OCI-LY7 (cell line): ENCODE data around the gene DMRTB1. TPM values are rescaled to one million over a fixed set of nuclear protein-coding genes. Genes with fewer than 3 reads are reported as not detected.

ENCODE experiments used
- BruUV-seq: library from RNA; stranded (reverse); fragments of 400-500 nt; replicated peaks from 2 replicates; lab custom pipeline; 2021; lab: Mats Ljungman, UMichigan
- CTCF ChIA-PET: fragments of 300-600 bp; sonication (Branson Sonifier 250); formaldehyde crosslinking; loops from one replicate; lab custom pipeline; 2022; ENCODE audit warnings: antibody characterized with exemption; ENCODE audit not compliant: unreplicated experiment; lab: Charles Lee
- POLR2A ChIA-PET: fragments of 300-600 bp; sonication (Branson Sonifier 250); formaldehyde crosslinking; loops from one replicate; lab custom pipeline; 2022; ENCODE audit warnings: antibody characterized with exemption; lab: Charles Lee
- DNase-seq: peaks from one replicate; pipeline ENCODE4 v3.0.0-alpha.2; 2015; ENCODE audit warnings: low spot score
- H2AFZ ChIP-seq: fragments of 200-600 bp; sonication (generic), shearing (Covaris generic); 2 replicates; pipeline ENCODE4 v1.6.1; 2014; ENCODE audit warnings: mild to moderate bottlenecking, antibody characterized with exemption, low read length, moderate library complexity
- H3K27ac ChIP-seq: fragments of 200-600 bp; sonication (generic); 2 replicates; pipeline ENCODE4 v1.5.1; 2014; ENCODE audit warnings: mixed run types, low read depth, mild to moderate bottlenecking, moderate library complexity, low read length, inconsistent platforms; ENCODE audit not compliant: poor library complexity, severe bottlenecking
- H3K36me3 ChIP-seq: fragments of 200-600 bp; sonication (generic); 2 replicates; pipeline ENCODE4 v1.6.1; 2014; ENCODE audit warnings: mild to moderate bottlenecking, antibody characterized with exemption, low read length, moderate library complexity, mixed read lengths; ENCODE audit not compliant: insufficient read depth
- H3K4me1 ChIP-seq: fragments of 200-600 bp; sonication (generic); 2 replicates; pipeline ENCODE4 v1.5.1; 2014; ENCODE audit warnings: mild to moderate bottlenecking, low read length; ENCODE audit not compliant: insufficient read depth, poor library complexity, severe bottlenecking
- H3K4me2 ChIP-seq: fragments of 200-600 bp; sonication (generic); 2 replicates; pipeline ENCODE4 v1.6.1; 2014; ENCODE audit warnings: mild to moderate bottlenecking, low read length
- H3K4me3 ChIP-seq: fragments of 200-600 bp; sonication (generic); 2 replicates; pipeline ENCODE4 v1.5.1; 2014; ENCODE audit warnings: mild to moderate bottlenecking, low read depth, low read length; ENCODE audit not compliant: poor library complexity, severe bottlenecking
- H3K79me2 ChIP-seq: fragments of 200-600 bp; sonication (generic); 2 replicates; pipeline ENCODE4 v1.6.1; 2016; ENCODE audit warnings: low read depth, mild to moderate bottlenecking, low read length, moderate library complexity, mixed read lengths; ENCODE audit not compliant: insufficient read depth
- H3K9me2 ChIP-seq: fragments of 200-600 bp; sonication (generic); 2 replicates; pipeline ENCODE4 v1.6.1; 2016; ENCODE audit warnings: mild to moderate bottlenecking, low read length, mixed read lengths; ENCODE audit not compliant: insufficient read depth
- H3K9me3 ChIP-seq: fragments of 200-600 bp; sonication (generic); 2 replicates; pipeline ENCODE4 v1.6.1; 2014; ENCODE audit warnings: mild to moderate bottlenecking, mixed run types, low read length, mixed read lengths
- H4K20me1 ChIP-seq: fragments of 200-600 bp; sonication (generic); 2 replicates; pipeline ENCODE4 v1.6.1; 2014; ENCODE audit warnings: mild to moderate bottlenecking, antibody characterized with exemption, low read length, moderate library complexity, mixed read lengths; ENCODE audit not compliant: insufficient read depth
- CTCF ChIP-seq: fragments of 200-600 bp; sonication (generic); conservative IDR thresholded peaks from 2 replicates; pipeline ENCODE4 v1.5.1; 2014; ENCODE audit warnings: mild to moderate bottlenecking, antibody characterized with exemption, low read length, moderate library complexity, mixed read lengths
- EZH2phosphoT487 ChIP-seq: fragments of 200-600 bp; sonication (generic); IDR thresholded peaks from 2 replicates; pipeline ENCODE4 v1.6.1; 2018; ENCODE audit warnings: low read depth, borderline replicate concordance, mild to moderate bottlenecking, mixed run types, antibody characterized with exemption, low read length, moderate library complexity, mixed read lengths
- intact Hi-C: fragments of 100-400 bp; cut with micrococcal nuclease; formaldehyde crosslinking; loops from one replicate; pipeline ENCODE4 v1.10.0; 2022; ENCODE audit not compliant: unreplicated experiment
- total RNA-seq, 2 experiments: library from RNA; depleted of rRNA in 1 of 2; stranded (reverse); fragments of >200 nt in 1 of 2; shearing (Covaris generic) in 1 of 2; gene quantifications; 2 replicates each; pipeline ENCODE4 v1.2.3, GENCODE V29; 2014 to 2022

DMRTB1 gene
- total RNA-seq, 2 experiments from 2014 or later, result not detected

- POLR2A ChIA-PET, result no interaction called here
- no TSS peak for BruUV-seq
- no peak overlapping the region for H3K4me2 ChIP-seq
- H3K27ac ChIP-seq, result no peak overlapping the region
- H3K4me1 ChIP-seq, result no peaks in the 10 kb centered on the region
- H3K9me2 ChIP-seq, result no peaks in the 10 kb centered on the region
- no peak overlapping the region for H2AFZ ChIP-seq
- H3K4me3 ChIP-seq, result no peak overlapping the region
- TF ChIP-seq CTCF, result no peak
- no peak for TF ChIP-seq EZH2phosphoT487
- H4K20me1 ChIP-seq, result no peaks in the 10 kb centered on the region
- no peak for DNase-seq
- intact Hi-C loops, result no loop called here
- H3K79me2 ChIP-seq, result no peaks in the 10 kb centered on the region
- CTCF ChIA-PET, result no interaction called here
- H3K9me3 ChIP-seq, result no peaks in the 10 kb centered on the region
- no peaks in the 10 kb centered on the region for H3K36me3 ChIP-seq
These were observed 47.3 kb downstream of the DMRTB1 start for GRCh38 chr1:53506355-53507050.

- BruUV-seq, result no TSS peak
- Histone ChIP-seq H3K4me3 (no peak overlapping the region), H3K27ac (no peak overlapping the region), H3K9me3 (no peaks in the 10 kb centered on the region), H3K9me2 (no peaks in the 10 kb centered on the region), H3K36me3 (no peaks in the 10 kb centered on the region), H3K79me2 (no peaks in the 10 kb centered on the region), H2AFZ (no peak overlapping the region), H4K20me1 (no peaks in the 10 kb centered on the region), H3K4me2 (no peak overlapping the region), H3K4me1 (no peaks in the 10 kb centered on the region)
- ChIA-PET CTCF (no interaction called here), POLR2A (no interaction called here)
- intact Hi-C loops, result no loop called here
- TF ChIP-seq EZH2phosphoT487, result no peak
- TF ChIP-seq CTCF, result no peak
- no peak for DNase-seq
These were observed 48.1 kb downstream of the DMRTB1 start for GRCh38 chr1:53507116-53507820.
